GM19238 (cell line): ENCODE measurements around the gene UBE2D2.
"Not testable (repeated sequence)": the region's sequence is repeated elsewhere in the genome, so short reads cannot be mapped to it uniquely, and the experiment has no call there.

Experiments
- DNase-seq: peaks from one replicate; pipeline ENCODE4 v3.0.0; 2011; ENCODE audit warnings: low spot score; ENCODE audit not compliant: insufficient read length

Gene UBE2D2

DNA sequence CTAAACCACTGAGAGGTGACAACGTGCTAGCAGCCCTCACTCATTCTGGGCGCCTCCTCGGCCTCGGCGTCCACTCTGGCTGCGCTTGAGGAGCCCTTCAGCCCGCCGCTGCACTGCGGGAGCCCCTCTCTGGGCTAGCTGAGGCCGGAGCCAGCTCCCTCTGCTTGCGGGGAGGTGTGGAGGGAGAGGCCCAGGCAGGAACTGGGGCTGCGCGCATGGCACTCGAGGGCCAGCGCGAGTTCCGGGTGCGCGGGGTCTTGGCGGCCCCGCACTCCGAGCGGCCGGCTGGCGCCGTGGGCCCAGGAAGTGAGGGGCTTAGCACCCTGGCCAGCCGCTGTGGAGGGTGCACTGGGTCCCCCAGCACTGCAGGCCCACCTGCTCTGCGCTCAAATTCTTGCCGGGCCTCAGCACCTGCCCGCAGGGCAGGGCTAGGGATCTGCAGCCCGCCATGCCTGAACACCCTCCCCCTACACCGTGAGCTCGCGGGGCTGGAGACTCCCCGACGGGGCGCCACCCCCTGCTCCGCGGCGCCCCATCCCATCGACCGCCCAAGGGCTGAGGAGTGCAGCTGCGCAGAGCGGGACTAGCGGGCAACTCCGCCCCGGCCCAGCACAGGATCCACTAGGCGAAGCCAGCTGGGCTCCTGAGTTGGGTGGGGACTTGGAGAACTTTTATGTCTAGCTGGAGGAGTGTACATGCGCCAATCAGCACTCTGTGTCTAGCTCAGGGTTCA, 11.8 kb upstream of the UBE2D2 start:
- DNase-seq, result no peak

DNA sequence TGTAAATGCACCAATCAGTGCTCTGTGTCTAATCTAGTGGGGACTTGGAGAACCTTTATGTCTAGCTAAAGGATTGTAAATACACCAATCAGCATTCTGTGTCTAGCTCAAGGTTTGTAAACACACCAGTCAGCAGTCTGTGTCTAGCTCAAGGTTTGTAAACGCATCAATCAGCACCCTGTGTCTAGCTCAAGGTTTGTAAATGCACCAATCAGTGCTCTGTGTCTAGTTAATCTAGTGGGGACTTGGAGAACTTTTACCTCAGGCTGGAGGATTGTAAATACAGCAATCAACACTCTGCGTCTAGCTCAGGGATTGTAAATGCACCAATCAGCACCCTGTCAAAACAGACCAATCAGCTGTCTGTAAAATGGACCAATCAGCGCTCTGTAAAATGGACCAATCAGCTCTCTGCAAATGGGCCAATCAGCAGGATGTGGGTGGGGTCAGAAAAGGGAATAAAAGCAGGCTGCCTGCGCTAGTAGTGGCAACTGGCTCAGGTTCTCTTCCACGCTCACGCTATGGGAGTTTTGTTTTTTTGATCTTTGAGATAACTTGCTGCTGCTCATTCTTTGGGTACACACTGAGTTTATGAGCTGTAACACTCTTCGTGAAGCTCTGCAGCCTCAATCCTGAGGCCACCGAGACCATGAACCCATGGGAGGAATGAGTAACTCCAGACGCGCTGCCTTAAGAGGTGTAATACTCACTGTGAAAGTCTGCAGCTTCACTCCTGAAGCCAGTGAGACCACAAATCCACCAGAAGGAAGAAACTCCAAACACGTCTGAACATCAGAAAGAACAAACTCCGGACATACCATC, 10.9 kb upstream of the UBE2D2 start:
- not testable (repeated sequence) for DNase-seq

DNA sequence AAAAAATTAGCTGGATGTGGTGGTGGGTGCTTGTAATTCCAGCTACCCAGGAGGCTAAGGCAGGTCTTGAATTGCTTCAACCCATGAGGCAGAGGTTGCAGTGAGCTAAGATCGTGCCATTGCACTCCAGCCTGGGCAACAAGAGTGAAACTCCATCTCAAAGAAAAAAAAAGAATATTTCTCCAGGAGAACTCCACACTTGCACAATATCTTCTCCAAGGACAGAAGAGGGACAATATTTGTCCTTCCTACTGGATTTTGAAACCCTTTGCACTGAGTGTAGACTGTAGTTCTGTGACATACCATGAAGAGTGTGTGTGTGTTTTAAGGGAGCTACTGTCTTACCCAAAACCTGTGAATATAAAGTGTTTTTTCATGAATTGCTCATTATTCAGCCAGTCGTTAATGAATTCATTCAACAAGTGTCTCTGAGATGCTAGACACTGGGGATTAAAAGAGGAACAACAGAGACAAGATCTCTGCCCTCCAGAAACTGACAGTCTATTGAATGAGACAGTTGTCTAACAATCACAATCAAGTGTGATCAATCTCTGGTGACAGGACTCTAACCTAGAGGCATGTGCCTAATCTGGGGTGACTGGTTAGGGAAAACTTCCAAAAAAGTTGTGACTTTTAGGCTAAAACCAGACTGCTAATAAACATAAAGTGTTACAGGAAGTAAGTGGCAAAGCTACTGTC, 9.8 kb upstream of the UBE2D2 start:
- no peak for DNase-seq

DNA sequence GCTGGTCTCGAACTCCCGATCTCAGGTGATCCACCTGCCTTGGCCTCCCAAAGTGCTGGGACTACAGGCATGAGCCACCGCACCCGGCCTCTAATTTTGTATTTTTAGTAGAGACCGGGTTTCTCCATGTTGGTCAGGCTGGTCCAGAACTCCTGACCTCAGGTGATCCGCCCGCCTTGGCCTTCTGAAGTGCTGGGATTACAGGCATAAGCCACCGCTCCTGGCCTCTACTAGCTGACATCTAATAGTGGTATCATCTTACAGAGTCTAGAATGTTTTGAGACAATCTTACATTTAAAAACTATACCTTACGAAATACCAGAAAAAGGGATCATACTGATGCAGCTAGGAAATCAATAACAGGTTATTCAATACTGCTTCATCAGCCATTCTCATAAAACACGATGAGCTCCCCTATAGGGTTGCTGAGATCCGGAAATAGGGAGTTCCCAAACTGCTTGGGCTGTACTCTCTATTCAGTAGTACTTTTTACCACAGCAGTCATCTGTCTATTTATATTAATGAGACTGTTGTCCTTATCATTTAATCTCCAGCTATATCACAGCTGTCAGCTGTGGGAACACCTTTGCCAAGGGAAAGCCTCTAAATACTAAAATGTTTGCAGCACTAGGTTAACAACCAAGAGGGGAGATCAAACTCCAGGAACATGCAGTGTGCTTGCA, 8.1 kb upstream of the UBE2D2 start:
- no peak for DNase-seq

DNA sequence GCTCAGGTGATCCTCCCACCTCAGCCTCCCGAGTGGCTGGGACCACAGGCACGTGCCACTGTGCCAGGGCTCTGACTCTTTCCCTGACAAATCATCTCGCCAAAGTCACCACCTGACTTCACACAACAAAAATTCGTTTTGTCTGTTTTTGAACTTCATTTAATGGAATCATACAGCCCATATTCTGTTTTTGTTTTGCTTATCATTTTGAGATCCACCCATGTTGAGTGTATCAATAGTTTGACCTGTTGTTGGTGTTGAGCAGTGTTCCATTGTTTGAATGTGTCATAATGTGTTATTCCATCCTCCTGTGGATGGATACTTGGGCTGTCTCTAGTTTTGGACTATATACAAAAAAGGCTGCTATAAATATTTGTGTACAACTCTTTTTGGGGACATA, 6.9 kb upstream of the UBE2D2 start:
- DNase-seq, result no peak

DNA sequence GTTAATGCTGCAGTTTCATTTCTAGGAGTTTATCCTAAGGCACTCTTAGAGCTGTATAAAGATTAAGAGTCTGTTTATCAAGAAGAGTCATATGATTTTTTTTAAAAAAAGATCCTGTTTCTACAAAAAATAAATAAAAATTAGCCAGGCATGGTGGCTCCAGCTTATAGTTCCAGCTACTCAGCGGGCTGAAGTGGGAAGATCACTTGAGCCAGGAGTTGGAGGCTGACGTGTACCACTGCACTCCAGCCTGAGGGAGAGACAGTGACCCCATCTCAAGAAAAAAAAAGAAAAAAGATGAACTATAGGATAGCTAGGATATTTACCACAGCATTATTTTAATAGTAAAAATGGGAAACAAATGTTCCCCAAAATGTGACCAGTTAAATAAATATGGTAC, 3.3 kb upstream of the UBE2D2 start:
- DNase-seq, result no peak

DNA sequence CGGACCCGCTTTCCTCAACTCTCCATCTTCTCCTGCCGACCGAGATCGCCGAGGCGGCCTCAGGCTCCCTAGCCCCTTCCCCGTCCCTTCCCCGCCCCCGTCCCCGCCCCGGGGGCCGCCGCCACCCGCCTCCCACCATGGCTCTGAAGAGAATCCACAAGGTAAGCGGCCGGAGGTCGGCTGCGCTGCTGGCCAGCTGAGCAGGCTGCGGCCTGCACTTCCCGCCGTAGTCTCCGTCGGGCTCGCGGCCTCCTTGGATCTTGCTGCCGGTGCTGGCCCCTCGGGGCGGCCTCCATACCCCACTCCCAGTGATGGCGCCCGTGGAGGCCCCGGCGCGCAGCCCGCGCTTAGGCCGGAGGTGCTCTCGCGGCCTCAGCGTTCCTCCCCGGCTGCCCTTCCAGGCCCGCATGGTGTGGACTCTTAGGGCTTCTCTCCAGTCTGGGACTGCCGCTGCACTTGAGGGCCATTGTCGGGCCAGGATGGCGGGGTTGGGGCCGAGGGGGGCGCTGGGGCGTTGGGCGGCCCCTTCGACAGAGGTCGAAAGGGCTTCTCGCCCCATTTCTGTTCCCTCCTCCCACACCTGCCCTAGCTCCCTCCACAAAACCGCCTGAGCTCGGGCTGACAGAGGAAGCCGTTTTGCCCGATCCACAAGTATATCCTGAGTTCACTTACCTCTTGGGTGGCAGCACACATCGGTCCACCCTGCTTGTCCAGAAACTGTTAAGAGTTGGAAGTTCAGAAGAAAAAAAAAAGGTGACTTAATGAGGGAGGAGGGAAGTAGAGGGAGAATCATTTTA, 714 bp downstream of the UBE2D2 start:
- peak; percentile 43 for DNase-seq

DNA sequence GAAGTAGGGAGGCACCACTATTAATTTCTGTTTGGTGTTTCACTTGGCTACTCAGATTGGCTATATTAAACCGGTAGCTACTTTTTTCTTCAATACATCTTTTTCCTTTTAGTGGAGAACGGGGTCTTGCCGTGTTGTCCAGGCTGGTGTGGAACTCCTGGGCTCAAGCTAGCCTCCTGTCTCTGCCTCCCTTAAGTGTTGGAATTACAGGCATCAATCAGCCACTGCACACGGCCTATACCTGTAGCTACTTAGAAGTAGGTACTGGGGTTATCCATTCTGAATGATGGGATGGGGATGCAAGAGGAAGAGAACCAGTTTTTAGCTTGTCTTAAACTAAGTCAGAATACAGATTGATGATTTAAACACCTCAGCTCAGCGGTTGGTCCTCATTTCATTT, 1.7 kb downstream of the UBE2D2 start:
- no peak for DNase-seq

DNA sequence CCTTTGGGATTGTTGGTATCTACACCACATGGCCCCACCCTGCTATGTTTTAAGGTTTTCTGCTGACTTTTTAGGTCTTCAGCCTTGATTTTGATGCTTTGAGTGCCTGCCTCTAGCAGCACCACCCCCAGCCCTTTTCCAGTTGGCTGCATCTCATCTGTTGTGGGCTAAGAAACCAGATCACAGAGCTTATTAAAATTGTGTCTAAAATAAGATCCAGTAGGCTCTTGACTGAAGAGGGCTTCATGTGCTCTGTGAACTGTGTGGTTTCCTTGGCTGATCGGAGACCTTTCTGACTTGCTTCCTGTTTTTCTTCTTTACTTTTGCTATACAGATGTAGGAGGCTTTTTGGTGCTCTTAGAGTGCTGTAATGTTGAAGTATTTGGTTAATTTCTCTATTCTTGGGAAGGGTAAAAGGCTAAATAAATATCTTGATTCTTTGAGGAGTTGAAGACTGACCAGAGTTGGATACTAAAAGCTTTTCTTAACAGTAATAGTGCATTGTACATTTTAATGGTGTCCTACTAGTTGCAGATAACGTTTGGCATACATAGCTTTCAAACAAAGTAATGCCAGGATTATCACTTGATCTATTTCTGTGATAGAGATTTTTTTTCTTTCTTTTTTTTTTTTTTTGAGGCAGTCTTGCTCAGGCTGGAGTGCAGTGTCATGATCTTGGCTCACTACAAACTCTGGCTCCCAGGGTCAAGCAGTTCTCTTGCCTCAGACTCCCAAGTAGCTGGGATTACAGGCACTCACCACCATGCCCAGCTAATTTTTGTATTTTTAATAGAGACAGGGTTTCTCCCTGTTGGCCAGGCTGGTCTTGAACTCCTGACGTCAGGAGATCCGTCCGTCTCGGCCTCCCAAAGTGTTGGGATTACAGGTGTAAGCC, 4.5 kb downstream of the UBE2D2 start:
- DNase-seq, result peak; percentile 53

DNA sequence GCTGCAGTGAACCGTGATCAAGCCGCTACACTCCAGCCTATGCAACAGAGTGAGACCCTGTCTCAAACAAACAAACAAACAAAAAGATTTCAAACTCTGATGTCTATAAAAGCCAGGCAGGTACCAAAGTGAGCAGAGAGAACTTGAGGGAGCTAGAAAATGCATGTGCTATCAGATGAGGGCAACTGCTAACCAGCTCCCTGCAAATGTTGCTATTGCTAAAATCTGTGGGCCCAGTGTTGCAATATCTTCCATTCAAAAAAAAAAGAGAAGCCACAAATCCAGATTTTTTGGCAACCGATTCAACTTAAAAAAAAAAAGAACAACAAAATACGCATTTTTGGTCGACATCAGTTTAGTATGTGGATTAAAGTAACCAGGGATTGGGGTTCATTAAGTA, 5.5 kb downstream of the UBE2D2 start:
- no peak for DNase-seq

DNA sequence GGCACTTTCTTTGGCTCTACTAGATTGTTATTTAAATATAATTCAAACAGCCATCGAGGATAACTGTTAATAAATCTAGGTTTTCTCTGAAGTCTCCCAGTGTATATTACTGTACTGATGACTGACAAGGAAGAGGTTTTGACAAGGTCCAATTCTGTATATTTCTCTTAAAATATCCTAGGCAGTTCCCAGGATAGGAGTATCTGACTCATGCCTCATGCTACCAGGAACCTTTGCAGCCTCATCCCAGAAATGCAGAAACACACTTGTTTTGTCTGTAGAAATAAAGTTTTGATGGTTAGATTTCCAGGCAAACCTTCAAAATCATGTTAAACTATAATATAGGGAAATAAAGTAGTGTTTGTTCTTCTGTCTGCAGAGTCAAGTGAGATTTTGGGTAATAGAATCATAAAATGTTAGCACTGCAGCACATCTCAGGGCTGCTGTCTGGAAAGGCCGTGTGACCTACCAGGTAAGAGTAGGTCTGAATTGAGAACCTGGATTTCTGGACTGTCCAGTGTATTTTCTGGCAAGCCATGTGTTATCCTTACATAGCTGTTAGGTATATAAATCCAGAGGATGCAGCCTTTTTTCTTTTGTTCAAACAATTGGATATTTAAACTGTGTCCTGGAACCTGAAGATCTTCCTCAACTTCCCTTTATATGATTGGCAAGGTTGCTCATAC, 8.3 kb downstream of the UBE2D2 start:
- no peak for DNase-seq

DNA sequence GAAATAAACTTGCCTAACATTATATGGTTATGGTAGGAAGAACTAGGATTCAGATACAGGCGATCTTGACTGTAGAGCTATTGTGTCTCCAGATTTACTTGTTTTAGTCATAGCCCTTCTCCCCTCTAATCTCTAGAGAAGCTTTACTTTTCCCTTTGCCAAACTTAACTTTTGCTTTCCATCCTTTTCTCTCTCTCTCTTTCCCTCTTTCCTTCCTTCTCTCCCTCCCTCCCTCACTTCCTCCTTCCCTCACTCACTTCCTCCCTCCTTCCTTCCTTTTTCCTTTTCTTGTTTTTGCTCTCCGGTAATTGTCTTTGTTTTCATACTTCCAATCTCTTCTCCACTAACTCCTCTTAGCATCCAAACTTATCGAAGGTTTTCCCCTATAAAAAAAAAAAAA, 10.4 kb downstream of the UBE2D2 start:
- no peak for DNase-seq

DNA sequence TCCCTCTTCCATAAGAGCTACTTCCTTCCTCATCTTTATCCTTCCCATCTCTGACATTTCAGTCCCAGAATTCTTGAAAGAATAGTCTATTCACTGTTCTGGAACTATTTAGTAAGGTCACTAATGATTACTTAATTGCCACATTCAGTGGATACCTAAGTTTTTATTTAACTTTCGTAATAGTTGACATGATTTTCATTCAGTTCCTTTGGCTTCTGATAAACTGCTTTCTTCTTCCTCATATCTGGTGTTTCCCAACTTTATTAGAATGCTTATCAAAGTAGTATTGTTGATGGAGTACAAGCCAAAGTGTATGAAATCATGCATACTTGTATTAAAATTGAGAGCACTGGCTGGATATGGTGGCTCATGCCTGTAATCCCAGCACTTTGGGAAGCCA, 10.8 kb downstream of the UBE2D2 start:
- DNase-seq, result no peak

DNA sequence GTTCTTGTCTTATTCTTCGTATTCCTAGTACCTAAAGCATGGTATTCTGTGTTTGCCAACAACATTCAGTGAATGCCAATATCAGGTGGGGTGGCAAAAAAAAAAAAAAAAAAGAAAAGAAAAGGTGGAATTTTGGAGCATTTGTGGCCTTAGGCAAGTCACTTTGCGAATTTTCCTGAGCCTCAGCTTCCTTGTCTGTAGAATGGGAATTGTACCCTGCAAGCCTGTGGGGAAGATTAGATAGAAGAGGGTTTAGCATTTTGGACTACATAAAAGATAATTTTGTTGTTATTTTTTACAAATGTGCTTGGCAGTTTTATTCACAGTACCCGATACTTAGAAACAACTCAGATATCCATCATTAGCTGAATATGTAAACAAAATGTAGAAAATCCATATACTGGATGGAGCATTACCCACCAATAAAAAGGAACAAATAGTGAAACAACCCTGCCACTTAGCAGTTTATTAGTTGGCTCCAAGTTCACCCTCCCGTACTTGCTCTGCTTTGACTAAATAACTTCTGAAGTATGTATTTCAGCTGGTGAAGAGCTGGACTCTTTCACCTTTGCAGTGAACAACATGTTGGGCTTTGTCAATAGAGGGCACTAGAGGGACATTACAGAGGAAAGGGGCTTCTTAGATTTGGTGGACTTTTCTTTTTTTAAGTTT, 13.6 kb downstream of the UBE2D2 start:
- no peak for DNase-seq

DNA sequence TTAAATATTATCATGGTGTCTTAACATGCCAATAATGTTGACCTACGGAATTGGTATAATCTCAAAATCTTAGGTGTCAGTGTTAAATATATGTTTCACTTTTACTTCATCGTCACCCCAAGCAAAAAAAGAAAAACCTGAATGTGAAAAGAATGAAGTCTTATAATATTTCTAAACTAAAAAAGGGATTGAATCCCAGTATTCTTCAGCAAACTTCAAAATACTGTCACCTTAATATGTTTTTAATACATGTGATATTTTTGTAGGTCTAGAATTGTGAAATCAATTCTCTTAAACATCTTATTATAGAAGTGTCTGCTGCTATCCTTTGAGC, 14.1 kb downstream of the UBE2D2 start:
- no peak for DNase-seq

DNA sequence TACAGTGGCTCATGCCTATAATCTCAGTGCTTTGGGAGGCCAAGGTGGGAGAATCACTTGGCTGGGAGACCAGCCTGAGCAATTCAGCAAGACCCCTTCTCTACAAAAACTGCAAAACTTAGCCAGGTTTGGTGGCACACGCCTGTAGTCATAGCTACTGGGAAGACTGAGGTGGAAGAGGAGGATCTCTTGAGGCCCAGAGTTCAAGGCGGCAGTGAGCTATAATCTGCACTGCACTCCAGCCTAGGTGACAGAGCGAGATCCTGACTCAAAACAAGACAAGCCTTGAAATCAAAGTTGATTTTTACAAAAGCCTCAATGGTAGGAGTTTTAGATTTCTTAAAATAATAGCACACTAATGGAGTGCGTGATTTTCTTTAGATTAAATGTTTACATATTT, 14.6 kb downstream of the UBE2D2 start:
- no peak for DNase-seq

DNA sequence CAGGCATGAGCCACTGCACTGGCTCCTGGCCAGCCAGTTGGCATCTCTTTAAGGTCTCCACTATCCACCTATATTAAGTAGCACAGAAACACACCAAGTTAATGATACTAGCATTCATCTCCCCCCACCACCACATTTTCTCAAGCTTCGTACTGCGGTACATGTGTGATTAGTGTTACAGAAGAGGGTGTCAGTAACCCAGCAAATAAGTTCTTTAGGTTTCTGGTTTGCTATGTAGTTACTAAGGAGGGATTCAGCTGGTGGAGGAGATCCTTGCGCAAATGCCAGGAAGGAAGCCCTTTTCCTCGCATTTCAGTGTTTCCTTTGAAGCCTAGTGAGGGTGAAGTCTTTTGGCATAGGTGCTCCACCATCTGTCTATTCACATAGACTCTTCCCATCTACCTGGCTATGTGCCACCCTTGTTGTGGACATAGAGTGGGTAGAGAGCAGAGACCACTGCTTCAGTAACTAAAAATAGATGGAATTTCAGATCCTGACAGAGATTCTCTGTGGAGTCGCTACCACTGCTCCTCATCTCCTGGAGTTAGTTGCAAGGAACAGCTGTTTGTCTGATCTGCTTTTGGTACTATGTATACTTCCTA, 16.7 kb downstream of the UBE2D2 start:
- no peak for DNase-seq

DNA sequence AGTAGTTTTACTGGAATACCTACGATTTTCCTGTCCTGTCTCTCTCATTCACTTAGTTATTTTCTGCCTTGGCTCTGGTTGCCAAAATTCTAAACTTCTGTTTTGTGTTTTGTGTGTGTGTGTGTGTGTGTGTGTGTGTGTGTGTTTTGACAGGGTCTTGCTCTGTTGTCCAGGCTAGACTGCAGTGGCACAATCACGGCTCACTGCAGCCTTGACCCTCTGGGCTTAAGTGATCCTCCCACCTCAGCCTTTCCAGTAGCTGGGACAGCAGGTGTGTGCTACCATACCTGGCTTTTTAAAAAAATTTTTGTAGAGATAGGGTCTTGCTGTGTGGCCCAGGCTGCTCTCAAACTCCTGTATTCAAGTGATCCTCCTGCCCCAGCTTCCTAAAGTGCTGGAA, 17.2 kb downstream of the UBE2D2 start:
- DNase-seq, result no peak

DNA sequence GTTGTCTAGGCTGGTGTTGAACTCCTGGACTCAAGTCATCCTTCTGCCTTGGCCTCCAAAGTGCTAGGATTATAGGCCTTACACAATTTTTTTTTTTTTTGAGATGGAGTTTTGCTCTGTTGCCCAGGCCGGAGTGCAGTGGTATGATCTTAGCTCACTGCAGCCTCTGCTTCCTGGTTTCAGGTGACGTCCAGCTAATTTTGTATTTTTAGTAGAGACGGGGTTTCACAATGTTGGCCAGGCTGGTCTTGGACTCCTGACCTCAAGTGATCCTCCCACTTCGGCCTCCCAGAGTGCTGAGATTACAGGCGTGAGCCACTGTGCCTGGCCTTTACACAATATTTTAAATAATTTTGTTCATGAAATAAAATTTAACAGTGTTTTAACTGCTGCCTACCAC, 21.0 kb downstream of the UBE2D2 start:
- not testable (repeated sequence) for DNase-seq
